Measurements from ENCODE around the gene TMEM41B.

GRCh38 chr11:9273376-9274336, 40.7 kb downstream of the TMEM41B start:
- no peak for TF ChIP-seq CTCF (IDR thresholded peaks at IDR 0.05)
- no peak for TF ChIP-seq EP300 (IDR thresholded peaks at IDR 0.05)
- no peak for TF ChIP-seq POLR2A (IDR thresholded peaks at IDR 0.05)
- no peak for TF ChIP-seq POLR2AphosphoS5 (IDR thresholded peaks at IDR 0.05)

Measured in suprapubic skin (tissue), 4 donors.